Measurements from ENCODE around the gene NR2E3.
A peak's percentile ranks its signal among the peaks of the same experiment; 100 is the strongest.

NR2E3 gene

GRCh38 chr15:71790081-71790480 lies 20.3 kb upstream of the NR2E3 start:
- DNase-seq (ENCODE audit: low spot score) = no peak

- DNase-seq (ENCODE audit: low spot score) = no peak
Observed at GRCh38 chr15:71791975-71792374, 18.4 kb upstream of the NR2E3 start.

- no peak for DNase-seq (ENCODE audit: low spot score)
Observed at GRCh38 chr15:71792521-71792920, 17.8 kb upstream of the NR2E3 start.

DNA sequence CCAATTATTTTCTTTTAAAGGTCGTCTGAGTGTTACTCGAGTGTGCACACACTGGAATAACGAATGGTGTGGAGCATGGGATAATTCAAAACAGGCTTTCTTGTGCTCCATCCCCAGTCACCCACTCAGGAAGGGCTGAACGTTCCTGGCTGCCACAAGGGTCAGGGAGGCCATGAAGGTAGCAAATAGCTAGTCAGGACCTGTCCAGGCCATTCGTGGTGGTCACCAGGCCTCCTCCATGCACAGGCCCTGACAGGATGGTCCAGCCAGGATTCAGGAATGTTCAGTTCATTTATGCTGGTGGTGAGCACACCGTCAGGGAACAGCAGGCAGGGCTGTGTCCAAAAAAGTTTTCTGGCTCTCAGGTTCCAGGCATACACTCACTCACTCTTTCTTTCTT lies 11.7 kb upstream of the NR2E3 start:
- DNase-seq (ENCODE audit: low spot score) = no peak

DNA sequence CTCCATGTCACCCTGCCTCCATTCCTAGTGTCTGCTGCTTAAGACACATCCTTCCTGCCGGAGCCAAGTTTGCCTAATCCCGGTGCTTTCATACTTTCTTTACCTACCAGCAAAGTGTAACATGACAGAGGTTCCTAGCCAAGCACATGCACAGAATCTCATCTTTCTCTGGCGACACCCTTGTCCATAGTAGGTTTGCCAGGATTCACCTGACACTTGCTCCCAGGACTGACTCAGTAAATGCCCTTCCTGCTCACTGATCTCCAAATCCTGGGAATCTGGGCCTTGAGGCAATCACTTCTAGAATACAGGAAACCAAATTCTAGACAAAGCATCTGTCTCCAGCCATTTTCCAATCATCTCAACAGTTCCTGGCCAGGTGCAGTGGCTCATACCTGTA lies 10.2 kb upstream of the NR2E3 start:
- DNase-seq (ENCODE audit: low spot score) = no peak

- DNase-seq (ENCODE audit: low spot score) = peak; percentile 57
Observed at GRCh38 chr15:71800835-71801745, 9.3 kb upstream of the NR2E3 start.

DNA sequence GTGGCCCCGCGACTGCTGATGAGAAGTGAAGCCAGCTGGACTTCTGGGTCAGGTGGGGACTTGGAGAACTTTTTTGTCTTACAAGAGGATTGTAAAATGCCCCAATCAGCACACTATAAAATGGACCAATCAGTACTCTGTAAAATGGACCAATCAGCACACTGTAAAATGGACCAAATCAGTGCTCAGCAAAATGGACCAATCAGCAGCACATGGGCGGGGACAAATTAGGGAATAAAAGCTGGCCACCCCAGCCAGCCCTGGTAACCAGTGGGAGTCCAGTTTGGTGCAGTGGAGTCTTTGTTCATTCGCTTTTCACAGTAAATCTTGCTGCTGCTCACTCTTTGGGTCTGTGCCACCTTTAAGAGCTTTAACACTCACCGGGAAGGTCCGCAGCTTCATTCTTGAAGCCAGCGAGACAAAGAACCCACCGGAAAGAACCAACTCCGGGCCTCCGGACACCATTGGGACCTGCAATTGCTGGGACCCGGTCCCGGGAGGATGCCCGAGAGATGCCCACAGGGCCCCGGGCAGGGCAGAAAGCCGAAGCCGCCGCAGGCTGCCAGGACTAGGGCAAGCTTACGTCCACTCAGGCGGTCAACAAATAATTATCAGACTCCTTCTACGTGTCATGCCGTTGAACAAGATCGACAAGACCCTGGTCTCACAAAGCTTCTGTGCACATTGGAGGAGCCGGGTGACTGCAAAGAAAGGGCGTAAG lies 8.3 kb upstream of the NR2E3 start:
- no peak for DNase-seq (ENCODE audit: low spot score)

DNA sequence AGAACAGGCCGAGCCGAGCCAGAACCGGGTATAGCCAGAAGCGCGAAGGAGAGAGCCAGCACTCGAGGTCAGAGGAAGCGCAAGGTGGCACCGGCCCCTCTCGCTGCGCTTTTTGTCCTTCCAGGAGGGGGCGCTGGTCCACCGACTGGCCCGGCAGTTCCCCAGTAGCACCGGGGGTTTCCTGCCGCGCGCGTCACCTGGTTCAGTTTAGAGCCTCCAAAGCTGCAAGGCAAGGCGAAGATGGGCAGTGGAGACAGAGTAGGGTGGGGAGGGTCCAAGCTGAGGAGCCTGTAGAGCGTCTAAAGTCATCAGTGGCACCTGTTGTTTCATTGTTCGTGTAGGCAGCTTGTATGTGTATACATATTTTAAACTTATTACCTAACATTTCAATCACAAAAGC lies 7.6 kb upstream of the NR2E3 start:
- DNase-seq (ENCODE audit: low spot score) = no peak

DNA sequence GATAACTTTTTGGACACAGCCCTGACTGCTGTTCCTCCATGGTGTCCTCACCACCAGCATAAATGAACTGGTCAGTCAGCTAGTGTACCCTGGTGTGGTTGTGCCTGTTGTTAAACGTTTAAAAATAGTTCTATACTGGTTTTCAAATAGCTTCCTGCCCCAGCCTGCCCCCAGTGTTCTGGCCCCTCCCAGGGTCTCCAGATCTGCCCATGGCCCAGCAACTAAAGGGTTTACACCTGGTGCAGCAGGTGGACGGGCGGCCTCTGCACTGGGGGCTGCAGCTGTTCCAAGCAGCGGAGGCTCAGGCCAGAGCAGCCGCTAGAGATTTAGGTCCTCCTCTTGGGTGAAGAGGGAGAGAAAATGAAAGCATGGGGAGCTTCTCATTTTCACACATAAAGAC lies 6.1 kb upstream of the NR2E3 start:
- DNase-seq (ENCODE audit: low spot score) = no peak

DNA sequence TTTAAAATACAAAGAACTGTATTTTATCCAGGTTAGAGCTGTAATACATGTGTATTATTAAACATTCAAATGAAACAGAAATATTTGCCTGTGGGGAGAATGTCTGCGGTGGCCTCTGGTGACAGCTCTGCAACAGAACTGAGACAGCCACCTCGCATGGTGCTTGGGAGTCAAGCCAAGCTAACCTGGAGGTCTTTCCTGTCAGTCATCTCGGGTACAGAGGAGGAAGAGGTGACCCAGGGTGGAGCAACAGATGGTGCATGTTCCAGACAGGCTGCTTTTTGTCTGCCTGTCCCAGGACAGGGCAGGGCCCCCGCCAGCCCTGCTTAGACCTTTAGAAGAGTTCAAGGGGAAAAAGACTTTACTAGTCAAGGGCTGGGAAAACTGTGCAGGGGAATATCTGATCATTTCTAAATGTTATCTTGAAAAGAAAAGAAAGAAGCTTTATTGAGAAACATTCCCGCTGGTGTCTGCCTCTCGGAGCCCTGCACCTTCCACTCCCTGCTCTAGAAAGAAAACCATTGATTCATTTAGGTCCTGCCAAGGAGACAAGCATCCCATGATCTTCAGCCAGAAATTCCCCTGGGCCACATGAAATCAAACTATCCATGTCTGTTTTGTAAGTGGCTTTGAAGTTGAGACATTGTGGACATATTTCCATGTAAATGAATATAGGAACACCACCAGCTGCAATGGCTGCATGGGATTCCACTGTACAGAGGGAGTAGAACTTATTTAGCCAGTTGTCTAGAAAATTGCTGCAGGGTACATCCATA lies 5.5 kb upstream of the NR2E3 start:
- DNase-seq (ENCODE audit: low spot score) = no peak

DNA sequence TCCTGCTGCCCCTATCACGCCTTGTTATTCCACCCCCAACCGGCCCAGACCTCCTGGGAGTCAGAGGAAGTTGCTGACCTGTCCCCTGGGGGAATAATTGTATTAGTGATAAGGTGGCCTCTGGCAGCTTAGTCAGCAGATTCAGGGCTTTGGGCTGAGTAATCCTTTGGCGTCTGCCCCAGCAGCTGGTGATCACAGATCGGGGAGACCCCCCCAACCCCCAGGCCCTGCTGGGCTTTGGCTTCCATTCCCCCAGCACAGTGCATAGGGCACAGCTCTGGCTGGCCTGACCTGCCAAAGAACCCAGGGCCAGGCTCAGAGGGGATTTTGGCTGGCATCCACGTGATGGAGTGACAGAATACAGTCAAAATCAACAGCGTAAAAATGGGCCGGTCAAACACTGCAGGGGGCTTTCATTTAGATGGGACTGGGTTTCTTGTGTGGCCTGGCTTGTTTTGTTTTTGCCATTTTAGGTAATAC lies 3.9 kb upstream of the NR2E3 start:
- peak; percentile 45 for DNase-seq (ENCODE audit: low spot score)

DNA sequence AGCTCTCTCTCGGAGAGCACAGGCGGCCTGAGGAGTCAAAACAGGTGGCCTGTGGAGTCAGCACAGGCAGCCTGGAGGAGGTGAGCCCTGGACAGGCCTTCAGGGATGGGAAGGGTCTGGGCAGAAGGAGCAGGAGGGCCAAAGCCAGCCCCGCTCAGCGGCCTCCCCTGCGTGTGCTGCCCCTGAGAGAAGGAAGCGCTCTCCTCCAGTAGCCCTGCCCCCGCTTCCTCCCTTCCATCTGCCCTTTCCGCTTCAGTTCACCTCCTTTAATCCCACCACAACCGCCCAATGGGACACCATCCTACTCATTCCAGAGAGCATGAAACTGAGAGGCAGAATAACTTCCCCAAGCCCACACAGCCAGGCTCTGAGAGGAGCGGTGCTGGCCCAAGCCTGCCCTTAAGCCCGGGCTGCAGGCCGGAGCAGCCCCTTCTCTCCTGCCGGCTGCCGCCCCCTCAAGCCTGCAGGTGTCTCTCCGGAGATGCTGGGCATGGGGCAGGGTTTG lies 3.2 kb upstream of the NR2E3 start:
- DNase-seq (ENCODE audit: low spot score) = no peak

DNA sequence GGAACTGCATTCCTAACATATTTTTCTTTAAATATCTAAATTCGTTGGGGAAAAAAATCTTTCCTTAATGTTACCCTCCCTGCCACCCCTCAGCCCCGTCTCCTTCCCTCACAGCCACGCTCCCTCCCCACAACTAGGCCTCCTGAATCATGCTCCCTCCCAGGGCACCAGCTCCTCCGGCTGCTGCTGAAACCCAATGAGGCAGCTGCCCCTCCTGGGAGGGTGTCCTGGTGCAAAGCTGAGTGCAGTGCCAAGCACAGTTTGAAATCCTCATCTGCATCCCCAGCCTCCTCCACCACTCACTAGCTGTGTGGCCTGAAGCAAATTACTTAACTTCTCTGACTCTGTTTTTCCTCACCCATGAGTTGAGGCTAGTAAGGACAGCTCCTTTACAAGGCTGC lies 2.7 kb upstream of the NR2E3 start:
- no peak for DNase-seq (ENCODE audit: low spot score)

DNA sequence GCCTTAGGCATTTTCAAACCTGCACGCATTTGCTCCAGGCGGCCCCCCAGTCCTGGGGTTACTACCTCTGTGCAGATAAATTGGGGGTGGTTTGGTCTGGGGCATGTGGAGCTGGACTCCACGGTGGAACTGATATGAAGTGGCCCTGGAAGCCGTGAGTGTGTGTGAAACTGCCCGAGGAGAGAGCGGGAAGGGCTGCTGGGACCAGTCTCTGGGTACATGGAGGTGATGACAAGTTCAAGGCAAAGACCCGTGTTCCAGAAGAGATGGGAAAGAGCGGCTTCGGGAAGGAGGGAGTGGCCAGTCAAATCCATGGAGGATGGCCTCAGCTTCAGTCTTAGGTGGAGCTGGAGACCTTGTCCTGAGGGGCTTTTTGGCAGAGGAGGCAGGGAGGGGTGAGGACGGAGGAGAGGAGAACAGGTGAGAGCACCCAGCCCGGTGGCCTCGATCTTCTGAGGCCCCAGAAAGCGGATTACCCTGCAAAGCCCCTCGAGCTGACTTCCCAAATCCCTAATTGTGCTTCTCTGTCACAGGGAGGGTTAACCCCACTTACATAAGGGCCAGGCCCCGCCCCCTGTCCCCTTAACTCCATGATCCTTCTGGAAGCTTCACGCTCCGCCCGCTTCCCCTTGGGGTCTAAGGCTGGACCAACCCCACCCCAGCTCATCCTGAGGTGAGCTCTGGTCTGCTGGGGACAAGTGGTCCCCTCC lies 1.9 kb upstream of the NR2E3 start:
- no peak for DNase-seq (ENCODE audit: low spot score)

- no peak for DNase-seq (ENCODE audit: low spot score)
Observed at GRCh38 chr15:71809346-71809745, 1.0 kb upstream of the NR2E3 start.

DNA sequence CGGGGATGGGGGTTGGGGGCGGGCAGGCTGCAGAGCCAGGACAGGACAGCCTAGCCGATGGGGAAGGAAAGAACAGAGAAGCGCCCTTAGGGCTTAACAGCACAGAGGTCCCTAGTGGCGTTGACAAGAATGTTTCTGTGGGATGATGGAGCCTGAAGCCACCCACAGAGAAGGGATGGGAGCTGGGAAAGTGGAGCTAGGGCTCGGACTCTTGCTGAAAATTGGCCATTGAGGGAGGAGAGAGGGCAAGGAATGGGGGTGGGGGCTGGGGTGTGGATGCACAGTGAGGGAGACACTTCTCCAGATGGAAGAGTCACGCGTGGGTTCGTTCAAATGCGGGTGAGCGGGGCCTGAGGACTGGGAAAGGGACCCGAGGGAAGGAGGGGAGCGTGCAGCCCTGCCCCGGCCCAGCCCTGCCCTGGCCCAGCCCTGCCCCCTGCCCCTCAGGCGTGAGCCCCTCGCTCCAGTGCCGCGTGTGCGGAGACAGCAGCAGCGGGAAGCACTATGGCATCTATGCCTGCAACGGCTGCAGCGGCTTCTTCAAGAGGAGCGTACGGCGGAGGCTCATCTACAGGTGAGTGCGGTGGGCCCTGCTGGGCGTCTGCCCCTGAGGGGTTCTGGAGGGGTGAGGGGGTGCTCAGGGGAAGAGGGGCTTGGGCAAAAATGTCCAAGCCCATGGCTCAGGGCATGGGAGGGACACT lies 832 bp downstream of the NR2E3 start:
- DNase-seq (ENCODE audit: low spot score) = no peak

- DNase-seq (ENCODE audit: low spot score) = no peak
Observed at GRCh38 chr15:71811752-71812735, 1.7 kb downstream of the NR2E3 start.

DNA sequence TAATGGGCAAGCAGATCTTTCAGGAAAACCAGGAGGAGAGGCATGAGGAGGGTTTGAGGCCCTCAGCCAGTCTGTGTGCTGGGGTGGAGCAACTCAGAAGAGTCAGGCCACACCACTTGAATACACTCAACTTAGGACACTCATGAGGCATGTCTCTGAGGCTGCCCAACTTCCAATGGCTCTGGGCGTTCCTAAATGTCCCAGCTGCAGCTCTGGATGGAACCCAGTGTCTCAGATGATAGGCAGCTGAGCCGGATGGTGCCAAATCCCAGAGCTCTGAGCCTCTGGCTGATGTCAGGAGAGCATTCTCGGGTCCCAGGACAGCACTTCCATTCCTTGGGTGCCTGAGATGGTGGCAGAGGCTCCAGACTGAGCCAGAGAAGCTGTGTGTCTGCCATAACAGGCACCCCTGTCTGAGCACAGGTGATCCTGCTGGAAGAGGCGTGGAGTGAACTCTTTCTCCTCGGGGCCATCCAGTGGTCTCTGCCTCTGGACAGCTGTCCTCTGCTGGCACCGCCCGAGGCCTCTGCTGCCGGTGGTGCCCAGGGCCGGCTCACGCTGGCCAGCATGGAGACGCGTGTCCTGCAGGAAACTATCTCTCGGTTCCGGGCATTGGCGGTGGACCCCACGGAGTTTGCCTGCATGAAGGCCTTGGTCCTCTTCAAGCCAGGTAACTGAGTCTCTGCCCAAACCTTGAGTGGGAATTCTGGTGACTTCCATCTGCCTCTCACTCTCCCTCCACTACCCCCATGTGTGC lies 2.8 kb downstream of the NR2E3 start:
- DNase-seq (ENCODE audit: low spot score) = no peak

Measured in SK-N-DZ (cell line).